NT2/D1 (cell line): Measurements from ENCODE around the gene ECI2.

Experiments used
- DNase-seq: peaks from one replicate; pipeline ENCODE4 v3.0.0-alpha.2; 2011; ENCODE audit warnings: low read depth, low spot score
- H3K27me3 ChIP-seq: 2 replicates; pipeline ENCODE4 v1.6.0; 2011; ENCODE audit warnings: mild to moderate bottlenecking; ENCODE audit not compliant: insufficient read length, insufficient read depth
- H3K36me3 ChIP-seq: 2 replicates; pipeline ENCODE4 v1.6.1; 2011; ENCODE audit warnings: mild to moderate bottlenecking, low read length, mixed read lengths; ENCODE audit not compliant: insufficient read depth, insufficient read length
- H3K4me1 ChIP-seq: 2 replicates; pipeline ENCODE4 v1.5.1; 2011; ENCODE audit not compliant: insufficient read depth, insufficient read length
- H3K4me3 ChIP-seq: 2 replicates; pipeline ENCODE4 v1.5.1; 2011; ENCODE audit warnings: low read depth; ENCODE audit not compliant: insufficient read length
- H3K9ac ChIP-seq: 2 replicates; pipeline ENCODE4 v1.6.0; 2011; ENCODE audit warnings: low read depth; ENCODE audit not compliant: insufficient read length
- H3K9me3 ChIP-seq: 2 replicates; pipeline ENCODE4 v1.5.1; 2011; ENCODE audit warnings: mild to moderate bottlenecking, low read length; ENCODE audit not compliant: insufficient read depth
- SUZ12 ChIP-seq: IDR thresholded peaks from 2 replicates; pipeline ENCODE4 v1.6.1; 2011; ENCODE audit not compliant: insufficient read length, insufficient read depth; ENCODE audit errors: extremely low read depth
- YY1 ChIP-seq: IDR thresholded peaks from 2 replicates; pipeline ENCODE4 v1.6.1; 2011; ENCODE audit not compliant: insufficient read length, insufficient read depth
- ZNF274 ChIP-seq: IDR thresholded peaks from 2 replicates; pipeline ENCODE4 v1.6.1; 2011; ENCODE audit warnings: mild to moderate bottlenecking, low read depth, low read length

The ECI2 gene, protein sequence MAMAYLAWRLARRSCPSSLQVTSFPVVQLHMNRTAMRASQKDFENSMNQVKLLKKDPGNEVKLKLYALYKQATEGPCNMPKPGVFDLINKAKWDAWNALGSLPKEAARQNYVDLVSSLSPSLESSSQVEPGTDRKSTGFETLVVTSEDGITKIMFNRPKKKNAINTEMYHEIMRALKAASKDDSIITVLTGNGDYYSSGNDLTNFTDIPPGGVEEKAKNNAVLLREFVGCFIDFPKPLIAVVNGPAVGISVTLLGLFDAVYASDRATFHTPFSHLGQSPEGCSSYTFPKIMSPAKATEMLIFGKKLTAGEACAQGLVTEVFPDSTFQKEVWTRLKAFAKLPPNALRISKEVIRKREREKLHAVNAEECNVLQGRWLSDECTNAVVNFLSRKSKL

DNA sequence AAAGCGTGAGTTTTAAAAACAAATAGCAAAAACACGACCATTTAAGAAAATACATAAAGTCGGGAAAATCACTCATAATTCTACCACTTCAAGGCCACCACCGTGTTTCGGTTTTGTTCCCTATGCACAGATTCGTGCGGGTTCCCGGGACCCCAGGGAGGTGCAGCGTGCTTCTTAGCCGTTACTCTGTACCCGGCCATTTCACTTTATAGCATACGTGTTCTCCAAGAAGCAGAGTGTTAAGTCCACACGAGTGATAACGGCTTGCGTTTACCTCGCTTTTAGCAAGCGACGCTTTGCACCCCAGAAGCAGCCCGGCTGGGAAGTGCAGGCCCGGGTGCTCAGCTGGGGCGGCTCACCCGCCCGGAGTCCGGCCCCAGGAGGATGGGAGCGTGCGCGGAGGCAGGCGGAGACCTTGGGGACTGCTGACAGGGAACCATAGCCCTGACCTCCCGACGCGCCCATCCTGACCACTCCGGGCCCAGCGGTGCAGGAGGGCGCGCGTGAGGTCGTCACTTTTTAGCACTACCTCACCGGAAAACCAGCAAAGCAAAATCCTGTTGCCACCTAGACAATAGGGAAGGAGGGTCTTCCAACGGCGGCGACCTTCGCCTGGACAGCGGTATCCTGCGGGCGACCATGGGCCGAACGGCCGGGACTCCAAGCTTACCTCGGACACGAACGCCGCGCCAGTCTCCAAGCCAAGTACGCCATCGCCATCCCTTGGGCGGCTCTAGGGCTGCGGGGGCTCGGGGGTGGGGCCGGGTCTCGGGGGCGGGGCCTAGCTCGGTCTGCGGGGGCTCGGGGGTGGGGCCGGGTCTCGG is at the start of gene ECI2:
TSS of gene ECI2 (minus strand) at position 735 of the 824 bp plus-strand sequence. CDS start at position 720, 15 bp downstream.
- H3K9ac ChIP-seq: peak within 1 kb of the TSS; percentile 83
- peaks cover 30% of the 10 kb centered on the region for H3K36me3 ChIP-seq
- no peaks in the 10 kb centered on the region for H3K27me3 ChIP-seq
- H3K4me3 ChIP-seq: peak within 1 kb of the TSS; percentile 80
- peaks cover 25% of the 10 kb centered on the region for H3K9me3 ChIP-seq
- H3K4me1 ChIP-seq: no peaks in the 10 kb centered on the region
- DNase-seq: peak; percentile 20
- TF ChIP-seq ZNF274 (no peak), SUZ12 (no peak), YY1 (no peak)

DNA sequence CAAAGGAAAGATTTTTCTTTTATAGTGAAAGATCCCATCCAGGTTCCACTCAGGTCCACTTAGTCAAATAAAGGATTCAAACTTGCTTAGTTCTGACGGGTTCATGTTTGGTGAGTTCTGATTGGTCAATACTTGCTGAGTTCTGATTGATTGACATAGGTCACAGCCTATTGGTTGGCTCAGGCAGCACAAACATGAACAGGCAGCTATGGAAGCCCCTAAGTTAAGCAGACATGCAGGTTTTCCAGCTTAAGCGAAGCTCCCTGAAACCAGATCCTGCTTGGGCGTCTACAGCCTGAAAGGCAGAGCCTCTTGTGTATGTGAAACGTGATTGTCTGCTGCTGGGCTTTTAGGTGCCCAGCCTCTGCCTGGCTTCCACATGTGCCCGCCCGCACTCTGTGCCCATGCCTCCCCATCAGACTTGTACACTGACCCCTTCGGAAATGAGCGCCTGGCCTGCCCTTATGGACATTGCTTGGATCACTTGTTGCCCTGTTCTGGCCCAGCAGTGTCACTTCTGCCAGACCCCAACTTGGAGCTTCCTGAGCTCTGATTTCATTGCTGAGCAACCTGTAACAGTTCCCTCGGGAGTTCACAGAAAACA is 45.4 kb upstream of the ECI2 start:
- H3K9ac ChIP-seq: no peak overlapping the region
- H3K4me3 ChIP-seq: no peak overlapping the region
- no peak for DNase-seq
- H3K27me3 ChIP-seq: no peaks in the 10 kb centered on the region
- H3K4me1 ChIP-seq: no peaks in the 10 kb centered on the region
- peaks cover 7% of the 10 kb centered on the region for H3K9me3 ChIP-seq
- no peaks in the 10 kb centered on the region for H3K36me3 ChIP-seq
- no peak for TF ChIP-seq ZNF274
- TF ChIP-seq YY1: no peak
- TF ChIP-seq SUZ12: no peak

DNA sequence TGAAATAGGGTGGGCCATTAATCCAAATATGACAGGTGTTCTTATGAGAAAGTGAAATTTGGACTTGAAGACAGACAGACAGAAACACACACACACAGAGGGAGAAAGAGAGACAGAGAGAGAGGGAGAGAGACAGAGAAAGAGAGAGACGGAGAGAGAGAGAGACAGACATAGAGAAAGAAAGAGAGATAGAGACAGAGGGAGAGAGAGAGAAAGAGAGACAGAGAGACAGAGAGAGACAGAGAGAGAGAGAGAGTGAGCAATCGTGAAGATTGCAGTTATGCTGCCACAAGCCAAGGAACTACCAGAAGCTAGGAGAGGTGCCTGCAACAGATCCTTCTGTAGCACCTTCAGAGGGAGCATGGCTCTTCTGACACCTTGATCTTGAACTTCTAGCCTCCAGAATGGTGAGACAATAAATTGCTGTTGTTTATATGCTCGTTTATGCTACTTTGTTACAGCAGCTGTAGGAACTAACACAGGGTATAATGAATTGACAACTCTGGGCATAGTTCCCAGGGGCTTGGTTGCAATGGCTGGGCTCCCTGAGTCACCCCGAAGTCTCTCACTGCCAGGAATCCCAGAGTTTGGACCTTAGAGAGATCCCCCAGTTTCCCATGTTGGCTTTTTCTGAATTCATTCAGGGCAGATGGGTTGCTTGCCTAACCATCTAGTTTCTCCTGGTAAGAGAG is 44.7 kb upstream of the ECI2 start:
- no peak overlapping the region for H3K4me3 ChIP-seq
- TF ChIP-seq YY1 (no peak), ZNF274 (no peak), SUZ12 (no peak)
- H3K4me1 ChIP-seq: no peaks in the 10 kb centered on the region
- no peak overlapping the region for H3K9ac ChIP-seq
- no peaks in the 10 kb centered on the region for H3K27me3 ChIP-seq
- H3K36me3 ChIP-seq: no peaks in the 10 kb centered on the region
- DNase-seq: no peak
- peaks cover 5% of the 10 kb centered on the region for H3K9me3 ChIP-seq

GRCh38 chr6:4178737-4179333 is 43.5 kb upstream of the ECI2 start:
- Histone ChIP-seq H3K27me3 (no peaks in the 10 kb centered on the region), H3K4me3 (no peak overlapping the region), H3K9me3 (no peaks in the 10 kb centered on the region; the same call in 1 of the 2 replicates), H3K36me3 (no peaks in the 10 kb centered on the region), H3K9ac (no peak overlapping the region), H3K4me1 (no peaks in the 10 kb centered on the region)
- DNase-seq: no peak
- TF ChIP-seq SUZ12: no peak
- no peak for TF ChIP-seq ZNF274
- TF ChIP-seq YY1: no peak

DNA sequence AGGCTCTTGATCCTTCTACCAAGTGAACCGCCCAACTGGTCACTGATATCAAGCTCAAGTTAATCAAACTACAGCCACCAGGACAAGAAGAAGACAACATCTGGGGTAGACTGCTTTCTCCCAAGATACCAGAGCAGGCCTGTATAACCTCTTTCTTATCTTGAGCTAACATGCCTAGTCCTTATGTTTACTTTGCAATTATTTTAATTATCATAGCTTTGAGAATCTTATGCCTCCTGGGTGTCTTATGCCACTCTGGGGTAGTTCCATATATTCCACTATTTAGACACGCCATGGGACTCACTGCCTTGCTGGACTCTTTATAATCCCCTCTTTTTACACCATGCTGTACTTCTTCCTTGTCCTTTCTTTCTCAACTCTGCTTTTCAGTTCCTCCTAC is 41.5 kb upstream of the ECI2 start:
- Histone ChIP-seq H3K9ac (no peak overlapping the region), H3K4me3 (no peak overlapping the region), H3K36me3 (no peaks in the 10 kb centered on the region), H3K4me1 (no peaks in the 10 kb centered on the region), H3K9me3 (no peaks in the 10 kb centered on the region; the same call in 1 of the 2 replicates), H3K27me3 (no peaks in the 10 kb centered on the region)
- no peak for TF ChIP-seq ZNF274
- TF ChIP-seq SUZ12: no peak
- no peak for TF ChIP-seq YY1
- no peak for DNase-seq

DNA sequence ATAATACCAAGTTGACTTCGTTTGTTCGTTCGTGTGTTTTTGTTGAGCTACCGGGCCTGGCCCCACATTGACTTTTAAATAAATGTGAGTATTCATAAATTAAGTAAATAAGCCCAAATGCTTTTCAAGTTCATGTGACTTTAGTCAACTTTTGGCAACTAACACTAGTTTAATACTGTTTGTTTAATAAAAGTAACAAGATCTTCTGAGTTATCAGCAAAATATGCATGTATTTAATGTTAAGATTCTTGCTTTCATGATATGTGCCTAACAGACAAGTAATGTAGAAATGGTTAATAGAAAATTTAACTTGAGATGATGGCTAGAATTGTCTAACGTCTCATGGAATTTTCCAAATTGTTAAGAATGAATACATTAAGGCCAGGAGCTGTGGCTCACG is 38.7 kb upstream of the ECI2 start:
- H3K36me3 ChIP-seq: no peaks in the 10 kb centered on the region
- no peaks in the 10 kb centered on the region for H3K27me3 ChIP-seq
- H3K9me3 ChIP-seq: 0 out of 2 replicates have a peak, but pooled peaks cover 10% of the 10 kb centered on the region
- H3K4me3 ChIP-seq: no peak overlapping the region
- no peak for DNase-seq
- TF ChIP-seq SUZ12 (no peak), ZNF274 (no peak), YY1 (no peak)
- H3K9ac ChIP-seq: no peak overlapping the region
- H3K4me1 ChIP-seq: no peaks in the 10 kb centered on the region
